Aorta (tissue), 5 donors: ENCODE measurements around the gene ZNF160. TPM values are rescaled to one million over a fixed set of nuclear protein-coding genes. Genes with fewer than 3 reads are reported as not detected.

ENCODE experiments used
- ATAC-seq: fragments of 200-7000 bp; cut with Tn5 transposase; one replicate; pipeline ENCODE4 v1.9.1; 2022; ENCODE audit warnings: moderate library complexity; ENCODE audit not compliant: low FRiP score
- DNase-seq, 2 donors: peaks; one replicate each; pipeline ENCODE4 v3.0.0-alpha.2; 2020
- H3K27ac ChIP-seq, 2 donors: one replicate each; pipeline ENCODE4 v1.5.1; 2013; ENCODE audit warnings: low read length in 2 of 2, mild to moderate bottlenecking in 2 of 2, moderate library complexity in 2 of 2, control low read depth in 1 of 2, inconsistent platforms in 1 of 2, low read depth in 1 of 2
- H3K27me3 ChIP-seq, 2 donors: one replicate each; pipeline ENCODE4 v1.6.1; 2013; ENCODE audit warnings: control low read depth in 1 of 2, low read length in 1 of 2, mild to moderate bottlenecking in 1 of 2, moderate library complexity in 1 of 2; ENCODE audit not compliant: insufficient read depth in 2 of 2, control insufficient read depth in 1 of 2
- H3K36me3 ChIP-seq, 2 donors: one replicate each; pipeline ENCODE4 v1.6.1; 2013; ENCODE audit warnings: control low read depth in 1 of 2, low read length in 1 of 2, mild to moderate bottlenecking in 1 of 2; ENCODE audit not compliant: insufficient read depth in 2 of 2, control insufficient read depth in 1 of 2
- H3K4me1 ChIP-seq, 2 donors: one replicate each; pipeline ENCODE4 v1.6.1; 2013; ENCODE audit warnings: low read length in 2 of 2, control low read depth in 1 of 2, mild to moderate bottlenecking in 1 of 2, moderate library complexity in 1 of 2; ENCODE audit not compliant: insufficient read depth in 2 of 2, control insufficient read depth in 1 of 2
- H3K4me3 ChIP-seq, 2 donors: one replicate each; pipeline ENCODE4 v1.5.1; 2013; ENCODE audit warnings: low read length in 2 of 2, control low read depth in 1 of 2, mild to moderate bottlenecking in 1 of 2
- H3K9me3 ChIP-seq: one replicate; pipeline ENCODE4 v1.6.1; 2013; ENCODE audit warnings: mild to moderate bottlenecking, low read length; ENCODE audit not compliant: control insufficient read depth
- WGBS, 2 donors: extraction: QIAGEN DNeasy Blood & Tissue Kit; methylation state at CpG; one replicate each; pipeline ENCODE4 v1.1.7; 2013; 5-methylcytosine and 5-hydroxymethylcytosine counted together
- intact Hi-C, 2 donors: fragments of 100-400 bp; cut with DNase I; formaldehyde crosslinking; loops; one replicate each; pipeline versions ENCODE4 v1.14.2 to v1.15.0; 2022
- polyA plus RNA-seq, 2 donors: library from polyadenylated mRNA; stranded (reverse); fragments of 200-250 nt; gene quantifications; one replicate each; pipeline ENCODE4 v1.2.3, GENCODE V29; 2013
- total RNA-seq, 2 donors: library from RNA; stranded (reverse); fragmentation: NEBNext Ultra II Directional; extraction: Animal tissue kit (Norgen Biotek cat#: 25700); gene quantifications; one replicate each; pipeline ENCODE4 v1.2.1, GENCODE V29; 2021
- donor health status: healthy with polysubstance abuse.
- donor health status: Bipolar disorder and iron deficiency.
- donor health status: DM: no; HTN: no; CAD: no.
- donor health status: DM: no; HTN: no; CAD: no.
- donor health status: DM: yes; HTN: yes; CAD: no.

The ZNF160 gene
- total and polyA plus RNA-seq, 4 donors, result 4.6 to 61.0 (median 26.0) TPM

DNA sequence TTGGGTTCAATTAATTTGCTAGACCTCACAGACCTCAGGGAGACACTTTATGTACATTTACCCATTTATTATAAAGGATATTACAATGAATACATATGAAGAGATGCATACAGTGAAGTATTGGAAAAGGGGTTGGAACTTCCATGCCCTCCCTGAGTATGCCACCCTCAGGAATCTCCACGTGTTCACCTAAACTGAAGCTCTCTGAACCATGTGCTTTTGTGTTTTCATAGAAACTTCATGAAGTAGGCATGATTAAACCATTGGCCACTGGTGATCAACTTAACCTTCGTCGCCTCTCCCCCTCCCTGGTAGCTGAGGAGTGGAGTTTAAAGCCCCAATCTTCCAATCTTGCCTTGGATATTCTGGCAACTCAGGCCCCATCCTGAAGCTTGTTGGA, 20.3 kb downstream of the ZNF160 start:
- H3K4me3 ChIP-seq, result no peak overlapping the region
- H3K9me3 ChIP-seq, result no peaks in the 10 kb centered on the region
- ATAC-seq, result no peak
- H3K36me3 ChIP-seq, result peaks cover 8 to 17% of the 10 kb centered on the region in 2 donors
- intact Hi-C loops, result no loop called here
- H3K27me3 ChIP-seq, result no peaks in the 10 kb centered on the region
- H3K4me1 ChIP-seq, result no peaks in the 10 kb centered on the region
- H3K27ac ChIP-seq, result no peak overlapping the region
- 94% methylated on average over 3 of the region's 3 CpGs for WGBS, 2 donors
- no peak for DNase-seq

DNA sequence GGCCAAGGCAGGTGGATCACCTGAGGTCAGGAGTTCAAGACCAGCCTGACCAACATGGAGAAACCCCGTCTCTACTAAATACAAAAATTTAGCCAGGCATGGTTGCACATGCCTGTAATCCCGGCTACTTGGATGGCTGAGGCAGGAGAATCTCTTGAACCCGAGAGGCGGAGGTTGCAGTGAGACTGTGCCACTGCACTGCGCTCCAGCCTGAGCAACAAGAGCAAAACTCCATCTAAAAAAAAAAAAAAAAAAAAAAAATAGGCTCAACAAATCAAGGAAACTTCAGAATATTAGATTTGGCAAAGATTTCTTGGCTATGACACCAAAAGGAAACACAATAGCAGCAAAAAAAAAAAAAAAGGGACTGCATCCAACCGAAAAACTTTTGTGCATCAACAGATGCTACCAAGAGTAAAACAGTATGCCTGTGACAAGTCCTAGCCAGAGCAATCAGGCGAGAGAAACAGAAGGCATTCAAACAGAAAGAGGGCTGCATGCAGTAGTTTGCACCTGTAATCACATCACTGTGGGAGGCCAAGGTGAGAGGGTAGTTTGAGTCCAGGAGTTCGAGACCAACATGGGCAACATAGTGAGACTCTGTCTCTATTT, 23.8 kb downstream of the ZNF160 start:
- Histone ChIP-seq H3K4me3 (no peak overlapping the region), H3K9me3 (peaks cover 6% of the 10 kb centered on the region), H3K36me3 (peaks cover 14 to 27% of the 10 kb centered on the region in 2 donors), H3K27me3 (no peaks in the 10 kb centered on the region), H3K4me1 (no peaks in the 10 kb centered on the region), H3K27ac (no peak overlapping the region)
- no peak for ATAC-seq
- intact Hi-C loops, result no loop called here
- DNase-seq, result no peak
- WGBS, 2 donors, result 79 to 89% methylated on average over 8 of the region's 8 CpGs

DNA sequence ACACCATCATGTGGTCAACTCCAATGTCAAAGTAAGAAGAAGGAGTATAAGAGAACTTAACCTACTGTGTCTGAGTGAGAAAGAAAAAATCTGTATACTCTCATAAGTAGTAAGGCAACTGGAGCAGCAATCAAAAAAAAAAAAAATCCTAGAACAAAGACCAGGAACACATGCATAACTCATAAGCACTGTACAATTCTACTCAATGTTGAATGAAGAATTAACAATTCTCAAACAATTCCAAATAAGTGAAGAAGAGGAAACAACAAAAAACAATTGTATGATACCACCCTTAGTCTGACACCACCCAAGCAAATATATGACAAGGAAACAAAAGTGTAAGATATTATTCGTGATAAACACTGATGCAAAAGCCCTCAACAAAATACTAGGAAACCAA, 24.6 kb downstream of the ZNF160 start:
- Histone ChIP-seq H3K4me3 (no peak overlapping the region), H3K27me3 (no peaks in the 10 kb centered on the region), H3K27ac (no peak overlapping the region), H3K9me3 (peaks cover 7% of the 10 kb centered on the region), H3K4me1 (no peaks in the 10 kb centered on the region), H3K36me3 (peaks cover 16 to 24% of the 10 kb centered on the region in 2 donors)
- 91 to 97% methylated on average over 1 of the region's 1 CpG for WGBS, 2 donors
- DNase-seq, result no peak
- intact Hi-C loops, result no loop called here
- ATAC-seq, result no peak

DNA sequence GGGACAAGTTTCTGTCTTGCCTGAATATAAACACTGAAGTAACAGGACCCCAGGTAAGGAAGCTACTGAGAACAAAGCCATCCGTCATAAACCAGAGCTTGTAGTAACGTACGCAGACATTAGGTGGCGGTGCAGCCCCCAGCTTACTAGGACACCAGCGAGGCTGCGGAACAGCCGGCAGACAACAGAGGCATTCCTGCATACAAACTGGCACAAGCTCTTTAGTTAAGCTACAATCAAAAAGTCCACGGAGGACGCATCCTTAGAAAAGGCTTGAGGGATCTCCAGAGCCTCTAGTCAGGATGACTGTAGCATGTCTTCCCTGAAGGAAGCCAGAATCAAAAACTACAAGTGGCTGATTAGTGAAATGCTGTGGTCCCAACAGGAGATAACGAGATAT, 26.2 kb downstream of the ZNF160 start:
- no peaks in the 10 kb centered on the region for H3K27me3 ChIP-seq
- peaks cover 21 to 32% of the 10 kb centered on the region in 2 donors for H3K36me3 ChIP-seq
- H3K27ac ChIP-seq, result no peak overlapping the region
- intact Hi-C loops, result no loop called here
- no peaks in the 10 kb centered on the region for H3K4me1 ChIP-seq
- peaks cover 12% of the 10 kb centered on the region for H3K9me3 ChIP-seq
- H3K4me3 ChIP-seq, result no peak overlapping the region
- DNase-seq (peak in 1 of 2 donors; percentile 81), ATAC-seq (no peak)
- WGBS, 2 donors, result 28 to 35% methylated on average over 10 of the region's 10 CpGs

DNA sequence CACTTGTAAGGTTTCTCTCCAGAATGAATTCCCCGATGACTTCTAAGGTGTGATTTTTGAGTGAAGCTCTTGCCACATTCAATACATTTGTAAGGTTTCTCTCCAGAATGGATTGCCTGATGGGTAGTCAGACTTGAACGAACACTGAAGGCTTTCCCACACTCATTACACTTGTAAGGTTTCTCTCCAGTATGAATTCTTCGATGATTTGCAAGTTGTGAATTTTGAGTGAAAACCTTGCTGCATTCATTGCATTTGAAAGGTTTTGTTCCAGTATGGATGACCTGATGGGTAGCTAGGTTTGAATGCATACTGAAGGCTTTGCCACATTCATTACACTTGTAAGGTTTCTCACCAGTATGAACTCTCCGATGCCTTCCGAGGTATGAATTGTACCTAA, 34.4 kb downstream of the ZNF160 start:
- Histone ChIP-seq H3K4me3 (no peak overlapping the region), H3K36me3 (peaks cover 34 to 41% of the 10 kb centered on the region in 2 donors), H3K4me1 (no peaks in the 10 kb centered on the region), H3K27me3 (no peaks in the 10 kb centered on the region), H3K9me3 (peaks cover 30% of the 10 kb centered on the region), H3K27ac (no peak overlapping the region)
- ATAC-seq, result no peak
- DNase-seq, result no peak
- intact Hi-C loops, result no loop called here
- WGBS, 2 donors, result 97 to 98% methylated on average over 5 of the region's 5 CpGs

- ATAC-seq (no peak), DNase-seq (no peak)
- intact Hi-C loops, result no loop called here
- no peaks in the 10 kb centered on the region for H3K4me1 ChIP-seq
- peaks cover 32% of the 10 kb centered on the region for H3K9me3 ChIP-seq
- 97% methylated on average over 4 of the region's 4 CpGs for WGBS, 2 donors
- H3K27ac ChIP-seq, result no peak overlapping the region
- H3K27me3 ChIP-seq, result no peaks in the 10 kb centered on the region
- peaks cover 31 to 37% of the 10 kb centered on the region in 2 donors for H3K36me3 ChIP-seq
- no peak overlapping the region for H3K4me3 ChIP-seq
Observed at GRCh38 chr19:53068199-53068598, 35.0 kb downstream of the ZNF160 start.

- Histone ChIP-seq H3K4me3 (no peak overlapping the region), H3K27me3 (no peaks in the 10 kb centered on the region), H3K27ac (no peak overlapping the region), H3K4me1 (no peaks in the 10 kb centered on the region), H3K9me3 (peaks cover 15% of the 10 kb centered on the region), H3K36me3 (no peaks in the 10 kb centered on the region)
- WGBS, 2 donors, result 3% methylated on average over 59 of the region's 59 CpGs
- ATAC-seq, result no peak
- DNase-seq, result no peak
- intact Hi-C loops, result no loop called here
Observed at GRCh38 chr19:53057904-53058580, 45.2 kb downstream of the ZNF160 start.

DNA sequence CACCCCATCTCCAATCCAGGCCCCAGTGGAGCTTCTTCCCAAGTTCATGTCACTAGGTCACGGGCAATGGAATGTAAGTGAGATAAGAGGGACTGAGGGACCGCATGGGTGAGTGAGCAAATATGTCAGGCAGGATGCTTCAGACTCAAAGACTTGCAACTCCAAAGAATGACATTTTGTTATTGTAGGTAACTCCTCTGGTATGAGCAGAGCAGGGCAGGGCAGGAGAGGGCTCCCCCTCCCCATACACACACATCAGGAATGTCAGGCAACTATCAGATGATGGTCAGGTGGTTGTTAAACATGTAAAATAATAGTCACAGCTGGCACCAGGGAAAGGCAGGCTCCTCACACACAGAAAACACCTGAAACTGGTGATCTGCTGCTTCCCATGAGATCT, 48.1 kb downstream of the ZNF160 start:
- Histone ChIP-seq H3K36me3 (no peaks in the 10 kb centered on the region), H3K4me1 (no peaks in the 10 kb centered on the region), H3K27me3 (no peaks in the 10 kb centered on the region), H3K27ac (no peak overlapping the region), H3K9me3 (peaks cover 8% of the 10 kb centered on the region), H3K4me3 (no peak overlapping the region)
- WGBS, 2 donors, result 28 to 31% methylated on average over 2 of the region's 2 CpGs
- DNase-seq (no peak), ATAC-seq (no peak)
- intact Hi-C loops, result no loop called here

GRCh38 chr19:53047379-53047778, 55.8 kb downstream of the ZNF160 start:
- no peak for ATAC-seq
- WGBS, 2 donors, result 82 to 91% methylated on average over 2 of the region's 2 CpGs

More at GRCh38 chr19:53047379-53047778, 55.8 kb downstream of the ZNF160 start:
- Histone ChIP-seq H3K4me3 (no peak overlapping the region), H3K36me3 (no peaks in the 10 kb centered on the region), H3K27me3 (peaks cover 0 to 1% of the 10 kb centered on the region in 2 donors), H3K4me1 (no peaks in the 10 kb centered on the region), H3K27ac (no peak overlapping the region), H3K9me3 (peaks cover 11% of the 10 kb centered on the region)
- intact Hi-C loops, result no loop called here
- no peak for DNase-seq
